NB4 (cell line): ENCODE results near the gene IL2RA.
"Not testable (repeated sequence)": the region's sequence is repeated elsewhere in the genome, so short reads cannot be mapped to it uniquely, and the experiment has no call there.

Source experiments
- DNase-seq: peaks from one replicate; pipeline ENCODE4 v3.0.0; 2010; ENCODE audit warnings: low read depth
- H3K4me3 ChIP-seq: one replicate; pipeline ENCODE4 v1.5.1; 2011; ENCODE audit warnings: mild to moderate bottlenecking, low read depth, low read length, moderate library complexity
- MYC ChIP-seq: IDR thresholded peaks from 2 replicates; pipeline ENCODE4 v1.6.1; 2011; ENCODE audit warnings: low read depth, low read length
- POLR2A ChIP-seq: IDR thresholded peaks from 2 replicates; pipeline ENCODE4 v1.6.1; 2011; ENCODE audit warnings: mild to moderate bottlenecking; ENCODE audit not compliant: insufficient read length; ENCODE audit errors: extremely low read depth
- TF ChIP-seq, protein P1 (sequence below): IDR thresholded peaks from one replicate; pipeline ENCODE4 v1.5.1; 2012; ENCODE audit warnings: low read depth, low read length
- TF ChIP-seq, protein P2 (sequence below): IDR thresholded peaks from 2 replicates; pipeline ENCODE4 v1.6.1; 2011; ENCODE audit warnings: low read depth, low read length

The IL2RA gene

DNA sequence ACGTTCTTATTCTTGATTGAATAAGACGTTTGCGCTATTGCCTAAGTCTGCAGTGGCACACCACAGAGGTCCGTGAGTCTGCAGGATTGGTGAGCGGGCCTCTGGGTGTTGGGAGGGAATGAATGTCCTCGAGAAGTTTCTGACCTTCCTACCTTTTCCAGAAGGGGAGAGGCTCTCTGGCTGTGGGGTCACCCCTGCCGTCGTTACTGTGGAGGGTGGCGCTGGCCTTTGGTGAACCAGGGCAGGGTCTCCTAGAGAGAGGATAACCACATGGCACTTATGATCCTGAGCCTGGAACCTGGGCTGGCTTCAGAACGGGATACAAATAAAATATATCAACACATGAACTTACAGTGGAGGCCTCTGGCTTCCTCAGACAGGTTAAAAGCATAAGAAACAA lies 98.6 kb downstream of the IL2RA start:
- H3K4me3 ChIP-seq = no peak overlapping the region
- DNase-seq = no peak
- TF ChIP-seq, protein P1, sequence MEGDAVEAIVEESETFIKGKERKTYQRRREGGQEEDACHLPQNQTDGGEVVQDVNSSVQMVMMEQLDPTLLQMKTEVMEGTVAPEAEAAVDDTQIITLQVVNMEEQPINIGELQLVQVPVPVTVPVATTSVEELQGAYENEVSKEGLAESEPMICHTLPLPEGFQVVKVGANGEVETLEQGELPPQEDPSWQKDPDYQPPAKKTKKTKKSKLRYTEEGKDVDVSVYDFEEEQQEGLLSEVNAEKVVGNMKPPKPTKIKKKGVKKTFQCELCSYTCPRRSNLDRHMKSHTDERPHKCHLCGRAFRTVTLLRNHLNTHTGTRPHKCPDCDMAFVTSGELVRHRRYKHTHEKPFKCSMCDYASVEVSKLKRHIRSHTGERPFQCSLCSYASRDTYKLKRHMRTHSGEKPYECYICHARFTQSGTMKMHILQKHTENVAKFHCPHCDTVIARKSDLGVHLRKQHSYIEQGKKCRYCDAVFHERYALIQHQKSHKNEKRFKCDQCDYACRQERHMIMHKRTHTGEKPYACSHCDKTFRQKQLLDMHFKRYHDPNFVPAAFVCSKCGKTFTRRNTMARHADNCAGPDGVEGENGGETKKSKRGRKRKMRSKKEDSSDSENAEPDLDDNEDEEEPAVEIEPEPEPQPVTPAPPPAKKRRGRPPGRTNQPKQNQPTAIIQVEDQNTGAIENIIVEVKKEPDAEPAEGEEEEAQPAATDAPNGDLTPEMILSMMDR = no peak
- TF ChIP-seq, protein P2, sequence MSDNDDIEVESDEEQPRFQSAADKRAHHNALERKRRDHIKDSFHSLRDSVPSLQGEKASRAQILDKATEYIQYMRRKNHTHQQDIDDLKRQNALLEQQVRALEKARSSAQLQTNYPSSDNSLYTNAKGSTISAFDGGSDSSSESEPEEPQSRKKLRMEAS = no peak
- TF ChIP-seq POLR2A = no peak
- TF ChIP-seq MYC = no peak

GRCh38 chr10:5963071-5963470 lies 99.1 kb downstream of the IL2RA start:
- H3K4me3 ChIP-seq = no peak overlapping the region
- no peak for DNase-seq

GRCh38 chr10:5962358-5962940 lies 99.7 kb downstream of the IL2RA start:
- not testable (repeated sequence) for H3K4me3 ChIP-seq, DNase-seq

More at GRCh38 chr10:5963071-5963470, 99.1 kb downstream of the IL2RA start:
- TF ChIP-seq, protein P2 = no peak
- TF ChIP-seq, protein P1 = no peak
- TF ChIP-seq POLR2A (no peak), MYC (no peak)

GRCh38 chr10:5961405-5962100 lies 100.6 kb downstream of the IL2RA start:
- TF ChIP-seq MYC (no peak), POLR2A (no peak)
- TF ChIP-seq, protein P2 = no peak
- TF ChIP-seq, protein P1 = no peak
- H3K4me3 ChIP-seq = no peak overlapping the region
- DNase-seq = no peak

GRCh38 chr10:5960973-5961275 lies 101.2 kb downstream of the IL2RA start:
- H3K4me3 ChIP-seq, DNase-seq: not testable (repeated sequence)
